GM23248 (cell line): ENCODE results near the gene CPED1.

Experiments
- EZH2 ChIP-seq: fragments of 200-600 bp; sonication (generic); IDR thresholded peaks from 2 replicates; pipeline ENCODE4 v1.6.1; 2018; ENCODE audit warnings: antibody characterized with exemption, mild to moderate bottlenecking; ENCODE audit not compliant: insufficient read depth, poor library complexity, severe bottlenecking
- EZH2phosphoT487 ChIP-seq: fragments of 200-600 bp; sonication (generic); IDR thresholded peaks from 2 replicates; pipeline ENCODE4 v1.6.1; 2018; ENCODE audit warnings: antibody characterized with exemption, moderate library complexity, mild to moderate bottlenecking, low read depth; ENCODE audit not compliant: insufficient read depth

DNA sequence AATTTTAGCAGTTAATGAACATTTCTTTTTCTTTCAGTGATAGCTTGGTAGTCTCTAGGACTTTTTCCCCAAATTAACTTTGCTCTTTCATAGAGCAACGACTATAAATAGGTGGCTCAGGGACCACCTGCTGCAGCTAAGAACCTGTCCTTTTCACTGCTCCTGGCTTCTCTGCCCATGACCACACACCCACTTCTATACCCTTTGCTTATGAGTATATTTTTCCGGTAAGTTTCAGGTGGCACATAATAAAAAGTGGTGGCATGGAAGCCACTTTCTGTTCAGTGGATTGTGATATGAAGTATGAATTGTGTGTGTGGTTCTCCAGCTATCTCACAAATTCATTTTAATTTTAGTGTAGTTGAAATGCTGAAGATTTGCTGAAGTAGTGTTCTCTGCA, 36.7 kb upstream of the CPED1 start:
- TF ChIP-seq EZH2 (no peak), EZH2phosphoT487 (no peak)
